ENCODE results near the gene KDM4B.
"Not testable (repeated sequence)": the region's sequence is repeated elsewhere in the genome, so short reads cannot be mapped to it uniquely, and the experiment has no call there.

Gene KDM4B

DNA sequence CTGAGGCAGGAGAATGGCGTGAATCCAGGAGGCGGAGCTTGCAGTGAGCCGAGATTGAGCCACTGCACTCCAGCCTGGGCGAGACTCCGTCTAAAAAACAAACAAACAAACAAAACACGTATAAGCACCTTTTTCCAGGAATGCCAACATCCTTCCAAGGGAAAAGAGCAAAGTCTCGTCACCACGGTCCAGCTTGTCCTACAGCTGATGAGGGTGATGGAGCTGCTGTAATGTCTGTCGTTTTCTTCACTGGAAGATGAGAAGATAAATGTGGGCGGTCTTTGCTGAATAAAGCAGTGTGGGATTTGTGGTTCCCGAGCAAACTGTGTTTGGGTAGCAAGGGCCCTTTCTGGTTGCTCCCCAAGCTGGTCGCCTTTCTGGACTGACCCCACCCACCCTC lies 205.1 kb downstream of the KDM4B start:
- no peak for DNase-seq (ENCODE audit: low read depth)

GRCh38 chr19:5177745-5178450 lies 209.0 kb downstream of the KDM4B start:
- DNase-seq (ENCODE audit: low read depth), result no peak

- no peak for DNase-seq (ENCODE audit: low read depth)
Measured at GRCh38 chr19:5178841-5179240, 209.9 kb downstream of the KDM4B start.

DNA sequence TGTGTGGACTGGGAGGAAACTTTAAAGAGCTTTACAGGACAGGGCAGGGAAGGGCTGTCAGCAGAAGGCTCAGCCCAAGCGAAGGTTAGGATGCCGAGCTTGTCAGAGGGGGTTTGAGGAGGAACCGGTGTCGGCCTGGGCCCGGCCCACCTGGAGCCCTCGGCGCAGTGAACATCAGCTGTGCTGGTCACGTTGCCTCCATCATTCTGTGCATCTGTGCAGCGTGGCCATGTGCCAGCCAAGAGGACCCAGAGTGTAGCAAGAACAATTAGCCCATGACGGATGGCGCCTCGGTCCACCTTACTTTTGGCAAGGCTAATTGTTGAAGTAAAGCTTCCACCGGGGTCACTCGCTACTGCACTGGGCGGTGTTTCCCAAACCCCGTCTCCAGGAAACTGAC lies 210.3 kb downstream of the KDM4B start:
- DNase-seq (ENCODE audit: low read depth), result no peak

DNA sequence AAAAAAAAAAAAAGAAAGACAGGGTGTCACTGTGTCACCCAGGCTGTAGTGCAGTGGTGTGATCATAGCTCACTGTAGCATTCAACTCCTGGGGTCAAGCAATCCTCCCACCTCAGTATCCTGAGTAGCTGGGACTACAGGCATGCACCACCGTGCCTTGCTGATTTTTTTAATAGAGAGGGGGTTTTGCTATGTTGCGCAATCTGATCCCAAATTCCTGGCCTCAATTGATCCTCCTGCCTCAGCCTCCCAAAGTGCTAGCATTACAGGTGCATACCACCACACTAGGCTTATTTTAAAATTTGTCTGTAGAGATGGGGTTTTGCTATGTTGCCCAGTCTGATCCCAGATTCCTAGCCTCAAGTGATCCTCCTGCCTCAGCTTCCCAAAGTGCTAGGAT lies 212.4 kb downstream of the KDM4B start:
- DNase-seq (ENCODE audit: low read depth), result no peak

GRCh38 chr19:5182751-5183150 lies 213.8 kb downstream of the KDM4B start:
- DNase-seq (ENCODE audit: low read depth), result no peak

GRCh38 chr19:5183616-5184015 lies 214.7 kb downstream of the KDM4B start:
- DNase-seq (ENCODE audit: low read depth), result no peak

- no peak for DNase-seq (ENCODE audit: low read depth)
Measured at GRCh38 chr19:5184930-5185329, 216.0 kb downstream of the KDM4B start.

- no peak for DNase-seq (ENCODE audit: low read depth)
Measured at GRCh38 chr19:5186293-5187050, 217.6 kb downstream of the KDM4B start.

DNA sequence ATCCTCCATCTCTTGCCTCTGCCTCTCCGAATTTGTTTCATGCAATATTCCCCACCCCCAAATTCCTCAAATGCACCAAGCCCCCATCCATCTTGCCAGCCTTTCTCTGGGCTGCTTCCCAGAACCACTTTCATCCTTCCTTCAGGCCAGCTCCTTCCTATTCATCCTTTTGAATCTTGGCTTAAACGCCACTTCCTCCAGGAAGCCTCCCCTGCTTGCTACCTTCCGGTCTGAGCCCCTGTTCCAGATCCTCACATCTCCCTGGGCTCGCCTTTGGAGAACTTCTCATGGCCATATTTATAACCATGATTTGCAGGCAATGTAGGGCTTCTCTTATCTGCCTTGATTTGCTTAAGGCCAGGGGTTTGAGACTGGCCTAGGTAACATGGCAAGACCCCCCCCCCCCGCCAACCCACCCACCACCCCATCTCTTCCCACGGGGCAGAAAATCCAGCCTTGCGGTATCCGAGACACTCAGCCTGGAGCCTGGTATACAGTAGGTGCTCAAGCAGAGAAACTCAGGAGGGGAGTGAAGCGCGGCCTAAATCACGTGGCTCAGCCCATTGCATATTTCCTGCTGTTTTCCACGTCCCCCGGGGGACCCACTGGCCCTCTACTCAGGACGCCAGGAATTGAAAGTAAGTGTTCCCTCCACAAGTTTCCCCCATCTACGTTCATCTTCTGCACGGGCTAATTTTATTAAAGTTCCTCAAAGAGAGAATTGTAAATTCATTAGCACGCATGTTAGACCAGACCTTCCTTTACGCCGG lies 219.8 kb downstream of the KDM4B start:
- DNase-seq (ENCODE audit: low read depth), result no peak

- DNase-seq (ENCODE audit: low read depth), result no peak
Measured at GRCh38 chr19:5189318-5189607, 220.3 kb downstream of the KDM4B start.

GRCh38 chr19:5191091-5191490 lies 222.2 kb downstream of the KDM4B start:
- no peak for DNase-seq (ENCODE audit: low read depth)

- DNase-seq (ENCODE audit: low read depth), result no peak
Measured at GRCh38 chr19:5192568-5192967, 223.7 kb downstream of the KDM4B start.

GRCh38 chr19:5193192-5193591 lies 224.3 kb downstream of the KDM4B start:
- DNase-seq (ENCODE audit: low read depth), result no peak

DNA sequence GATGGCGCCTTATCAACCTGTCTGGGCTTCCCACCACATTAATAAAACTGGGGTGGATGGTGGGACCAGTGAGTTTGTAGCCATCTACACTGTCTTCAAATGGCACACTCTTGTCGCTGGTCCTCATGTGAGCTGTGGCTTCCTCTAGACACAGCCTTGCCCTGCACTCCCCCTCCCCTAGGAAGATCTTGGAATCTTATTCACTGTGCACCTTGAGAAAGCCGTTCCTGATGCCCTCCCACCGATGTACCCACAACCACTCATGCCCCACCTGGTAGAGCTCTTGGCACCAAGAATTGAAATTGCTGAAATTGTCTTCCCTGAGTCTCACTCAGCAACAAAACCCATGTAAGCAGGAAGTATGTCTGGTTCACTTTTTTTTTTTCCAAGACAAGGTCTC lies 225.7 kb downstream of the KDM4B start:
- DNase-seq (ENCODE audit: low read depth), result no peak

- not testable (repeated sequence) for DNase-seq (ENCODE audit: low read depth)
Measured at GRCh38 chr19:5195587-5195986, 226.7 kb downstream of the KDM4B start.

- no peak for DNase-seq (ENCODE audit: low read depth)
Measured at GRCh38 chr19:5196832-5197231, 227.9 kb downstream of the KDM4B start.

- no peak for DNase-seq (ENCODE audit: low read depth)
Measured at GRCh38 chr19:5200844-5201243, 231.9 kb downstream of the KDM4B start.

DNA sequence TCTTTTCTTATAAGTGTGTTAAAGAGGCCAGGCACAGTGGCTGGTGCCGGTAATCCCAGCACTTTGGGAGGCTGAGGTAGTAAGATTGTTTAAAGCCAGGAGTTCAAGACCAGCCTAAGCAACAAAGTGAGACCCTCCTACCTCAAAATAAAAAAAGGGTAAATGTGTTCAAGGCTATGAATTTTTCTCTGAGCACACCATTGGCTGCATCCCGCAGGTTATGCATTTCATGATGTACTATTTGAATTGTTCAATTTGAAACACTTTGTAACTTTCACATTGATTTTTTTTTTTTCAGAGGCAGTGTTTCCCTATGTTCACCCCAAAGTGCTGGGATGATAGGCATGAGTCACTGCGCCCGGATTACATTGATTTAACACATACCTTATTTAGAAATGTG lies 233.6 kb downstream of the KDM4B start:
- no peak for DNase-seq (ENCODE audit: low read depth)
